ENCODE results near the gene KLHL40. TPM values are rescaled to one million over a fixed set of nuclear protein-coding genes. Genes with fewer than 3 reads are reported as not detected.

KLHL40 gene
- total RNA-seq, 1 experiment from 2014 or later, result not detected

DNA sequence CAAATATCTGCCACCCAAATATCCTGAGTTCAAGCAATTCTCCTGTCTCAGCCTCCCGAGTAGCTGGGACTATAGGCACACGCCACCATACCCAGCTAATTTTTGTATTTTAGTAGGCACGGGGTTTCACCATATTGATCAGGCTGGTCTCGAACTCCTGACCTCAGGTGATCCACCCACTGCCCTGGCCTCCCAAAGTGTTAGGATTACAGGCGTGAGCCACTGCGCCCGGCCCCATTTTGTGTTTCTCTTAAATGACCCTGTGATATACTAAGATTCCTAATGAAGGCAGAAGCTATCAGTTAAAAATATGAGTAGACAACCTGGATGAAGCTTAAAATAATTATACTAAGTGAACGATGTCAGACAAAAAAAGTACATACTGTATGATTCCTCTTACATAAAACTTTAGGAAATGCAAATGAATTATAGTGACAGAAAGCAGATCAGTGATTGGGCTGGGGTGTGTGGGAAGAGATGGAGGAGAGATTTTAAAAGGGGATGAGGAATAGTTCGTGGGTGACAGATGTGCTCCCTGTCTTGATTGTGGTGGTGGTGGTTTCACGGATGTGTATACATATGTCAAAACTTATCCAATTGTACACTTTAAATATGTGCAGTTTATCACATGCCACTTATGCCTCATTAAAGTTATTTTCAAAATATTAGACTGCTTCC is 3.8 kb upstream of the KLHL40 start:
- H3T11ph ChIP-seq (ENCODE audit: low read length), result no peak overlapping the region
- no peak overlapping the region for H3K18ac ChIP-seq (ENCODE audit: insufficient read length, low read depth, low read length)
- TF ChIP-seq, protein P1, sequence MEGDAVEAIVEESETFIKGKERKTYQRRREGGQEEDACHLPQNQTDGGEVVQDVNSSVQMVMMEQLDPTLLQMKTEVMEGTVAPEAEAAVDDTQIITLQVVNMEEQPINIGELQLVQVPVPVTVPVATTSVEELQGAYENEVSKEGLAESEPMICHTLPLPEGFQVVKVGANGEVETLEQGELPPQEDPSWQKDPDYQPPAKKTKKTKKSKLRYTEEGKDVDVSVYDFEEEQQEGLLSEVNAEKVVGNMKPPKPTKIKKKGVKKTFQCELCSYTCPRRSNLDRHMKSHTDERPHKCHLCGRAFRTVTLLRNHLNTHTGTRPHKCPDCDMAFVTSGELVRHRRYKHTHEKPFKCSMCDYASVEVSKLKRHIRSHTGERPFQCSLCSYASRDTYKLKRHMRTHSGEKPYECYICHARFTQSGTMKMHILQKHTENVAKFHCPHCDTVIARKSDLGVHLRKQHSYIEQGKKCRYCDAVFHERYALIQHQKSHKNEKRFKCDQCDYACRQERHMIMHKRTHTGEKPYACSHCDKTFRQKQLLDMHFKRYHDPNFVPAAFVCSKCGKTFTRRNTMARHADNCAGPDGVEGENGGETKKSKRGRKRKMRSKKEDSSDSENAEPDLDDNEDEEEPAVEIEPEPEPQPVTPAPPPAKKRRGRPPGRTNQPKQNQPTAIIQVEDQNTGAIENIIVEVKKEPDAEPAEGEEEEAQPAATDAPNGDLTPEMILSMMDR (conservative IDR thresholded peaks at IDR 0.05), result no peak
- no peaks in the 10 kb centered on the region for H3K79me2 ChIP-seq (ENCODE audit: insufficient read depth, low read length)
- H4K5ac ChIP-seq (ENCODE audit: insufficient read length, low read depth, low read length), result no peak overlapping the region
- H3K9me3 ChIP-seq (ENCODE audit: control insufficient read depth, low read depth, low read length), result no peaks in the 10 kb centered on the region
- H2AFZ ChIP-seq (ENCODE audit: low read length), result no peak overlapping the region
- WGBS (ENCODE audit: extremely low coverage, insufficient read length, low lambda C conversion rate), result 100% methylated on average over 1 of the region's 10 CpGs
- H2AK5ac ChIP-seq (ENCODE audit: insufficient read length, low read length), result no peak overlapping the region
- H3K27ac Mint-ChIP-seq, result no peak overlapping the region
- H3K56ac ChIP-seq (ENCODE audit: insufficient read length, low read depth, low read length), result no peak overlapping the region
- no peak overlapping the region for H4K91ac ChIP-seq (ENCODE audit: insufficient read length, low read depth, low read length)
- peaks cover 11 to 12% of the 10 kb centered on the region in 2 experiments for H3K4me1 Mint-ChIP-seq
- no peaks in the 10 kb centered on the region for H3K23me2 ChIP-seq (ENCODE audit: insufficient read length, low read depth, low read length, poor library complexity, severe bottlenecking)
- no peak overlapping the region for H3K27ac ChIP-seq (ENCODE audit: insufficient read length, low read depth, low read length)
- H3K9ac ChIP-seq (ENCODE audit: extremely low read depth, insufficient read length, low read length), result no peak overlapping the region
- H3K23ac ChIP-seq (ENCODE audit: insufficient read length, low read depth, low read length), result no peak overlapping the region
- no peaks in the 10 kb centered on the region for H4K20me1 ChIP-seq (ENCODE audit: control insufficient read depth, insufficient read depth, insufficient read length)
- H2BK20ac ChIP-seq (ENCODE audit: low read depth, low read length, poor library complexity, severe bottlenecking), result no peak overlapping the region
- H3K4me3 Mint-ChIP-seq, result no peak overlapping the region
- H3K27me3 ChIP-seq (ENCODE audit: insufficient read depth, low read length), result no peaks in the 10 kb centered on the region
- H3K9me3 Mint-ChIP-seq, result peaks cover 0 to 3% of the 10 kb centered on the region in 2 experiments; a peak in 3 of 5 replicates
- H2BK12ac ChIP-seq (ENCODE audit: insufficient read length, low read depth, low read length), result no peak overlapping the region
- no peak overlapping the region for H2BK120ac ChIP-seq (ENCODE audit: low read depth, low read length, poor library complexity, severe bottlenecking)
- H2BK15ac ChIP-seq (ENCODE audit: low read depth, low read length), result no peak overlapping the region
- no peak for DNase-seq
- peaks cover 2% of the 10 kb centered on the region for H3K27me3 Mint-ChIP-seq (ENCODE audit: low read depth)
- no peak overlapping the region for H3K4ac ChIP-seq (ENCODE audit: low read depth, low read length)
- H3K79me1 ChIP-seq (ENCODE audit: insufficient read depth, low read depth, low read length, poor library complexity, severe bottlenecking), result no peaks in the 10 kb centered on the region
- no peak overlapping the region for H2BK5ac ChIP-seq (ENCODE audit: insufficient read length, low read length)
- peaks cover 0 to 1% (median 0%) of the 10 kb centered on the region in 3 experiments; a peak in 1 of 7 replicates for H3K36me3 Mint-ChIP-seq (ENCODE audit: insufficient read depth in 1 of 3, low read depth in 3 of 3)
- no peak overlapping the region for H3K14ac ChIP-seq (ENCODE audit: insufficient read depth, low read length)
- no peak overlapping the region for H3K4me2 ChIP-seq (ENCODE audit: insufficient read depth, insufficient read length, low read length)
- no peak overlapping the region for H4K8ac ChIP-seq (replicated peaks; ENCODE audit: insufficient read length, low read depth, low read length)
- no peaks in the 10 kb centered on the region for H3K4me1 ChIP-seq (ENCODE audit: insufficient read depth, low read length)

Measured in H9 (cell line).